Colonic mucosa (tissue), 4 donors: ENCODE measurements around the gene GNAO1. TPM values are rescaled to one million over a fixed set of nuclear protein-coding genes. Genes with fewer than 3 reads are reported as not detected.

Experiments used
- DNase-seq: peaks from one replicate; pipeline ENCODE4 v3.0.0-alpha.2; 2020
- H3K27ac ChIP-seq: fragments of 200-600 bp; one replicate; pipeline ENCODE4 v1.8.0; 2021
- H3K27me3 ChIP-seq: fragments of 200-600 bp; one replicate; pipeline ENCODE4 v1.8.0; 2021
- H3K36me3 ChIP-seq: fragments of 200-600 bp; one replicate; pipeline ENCODE4 v1.8.0; 2021
- H3K4me1 ChIP-seq: fragments of 200-600 bp; one replicate; pipeline ENCODE4 v1.8.0; 2021; ENCODE audit warnings: mild to moderate bottlenecking
- H3K4me3 ChIP-seq: fragments of 200-600 bp; one replicate; pipeline ENCODE4 v1.8.0; 2021
- H3K9ac ChIP-seq, 2 donors: one replicate each; pipeline ENCODE4 v1.7.0; 2013; ENCODE audit warnings: control low read depth in 2 of 2, low read depth in 2 of 2, low read length in 2 of 2
- H3K9me3 ChIP-seq: fragments of 200-600 bp; one replicate; pipeline ENCODE4 v1.8.0; 2021
- CTCF ChIP-seq: fragments of 200-600 bp; IDR thresholded peaks from one replicate; pipeline ENCODE4 v1.8.0; 2022; ENCODE audit warnings: antibody characterized with exemption, mild to moderate bottlenecking
- intact Hi-C: fragments of 100-400 bp; cut with DNase I; formaldehyde crosslinking; loops from one replicate; pipeline ENCODE4 v1.14.1; 2022
- total RNA-seq, 2 donors: library from RNA; stranded (reverse); fragmentation: NEBNext Ultra II Directional in 1 of 2; extraction: Animal tissue kit (Norgen Biotek cat#: 25700) in 1 of 2; gene quantifications; one replicate each; pipeline ENCODE4 v1.2.1, GENCODE V29; 2021
- donor health status: healthy.
- donor health status: DM: no; HTN: no; CAD: no.
- donor health status: DM: no; HTN: no; CAD: no.

GNAO1 gene
- total RNA-seq, 2 donors from 2014 or later = 1.7 to 10.8 TPM

- no peak for DNase-seq
- Histone ChIP-seq H3K27ac (no peak overlapping the region), H3K36me3 (no peaks in the 10 kb centered on the region), H3K4me3 (no peak overlapping the region), H3K27me3 (no peaks in the 10 kb centered on the region), H3K9me3 (no peaks in the 10 kb centered on the region), H3K9ac (no peak overlapping the region), H3K4me1 (no peaks in the 10 kb centered on the region)
- intact Hi-C loops = no loop called here
- TF ChIP-seq CTCF = no peak
Measured at GRCh38 chr16:56331915-56332314, 140.6 kb downstream of the GNAO1 start.

- Histone ChIP-seq H3K36me3 (no peaks in the 10 kb centered on the region), H3K27ac (no peak overlapping the region), H3K9ac (no peak overlapping the region)
Measured at GRCh38 chr16:56332464-56333079, 141.3 kb downstream of the GNAO1 start.

GRCh38 chr16:56334761-56335160 lies 143.5 kb downstream of the GNAO1 start:
- H3K27me3 ChIP-seq = no peaks in the 10 kb centered on the region
- no peaks in the 10 kb centered on the region for H3K4me1 ChIP-seq
- H3K9me3 ChIP-seq = no peaks in the 10 kb centered on the region
- DNase-seq = no peak
- intact Hi-C loops = no loop called here
- H3K36me3 ChIP-seq = no peaks in the 10 kb centered on the region
- no peak overlapping the region for H3K27ac ChIP-seq
- H3K9ac ChIP-seq = no peak overlapping the region
- no peak overlapping the region for H3K4me3 ChIP-seq
- no peak for TF ChIP-seq CTCF

More at GRCh38 chr16:56332464-56333079, 141.3 kb downstream of the GNAO1 start:
- intact Hi-C loops = no loop called here
- Histone ChIP-seq H3K27me3 (no peaks in the 10 kb centered on the region), H3K4me3 (no peak overlapping the region), H3K9me3 (no peaks in the 10 kb centered on the region), H3K4me1 (no peaks in the 10 kb centered on the region)
- peak; percentile 62 for DNase-seq
- no peak for TF ChIP-seq CTCF

- no peak overlapping the region for H3K4me3 ChIP-seq
- no peak overlapping the region for H3K9ac ChIP-seq
- no peaks in the 10 kb centered on the region for H3K27me3 ChIP-seq
- no peaks in the 10 kb centered on the region for H3K9me3 ChIP-seq
- H3K4me1 ChIP-seq = no peaks in the 10 kb centered on the region
- no peak for DNase-seq
- H3K27ac ChIP-seq = no peak overlapping the region
- TF ChIP-seq CTCF = no peak
- H3K36me3 ChIP-seq = no peaks in the 10 kb centered on the region
- intact Hi-C loops = no loop called here
Measured at GRCh38 chr16:56336071-56336688, 144.9 kb downstream of the GNAO1 start.

GRCh38 chr16:56336711-56337110 lies 145.4 kb downstream of the GNAO1 start:
- H3K27ac ChIP-seq = no peak overlapping the region
- H3K27me3 ChIP-seq = no peaks in the 10 kb centered on the region
- no peak overlapping the region for H3K4me3 ChIP-seq
- intact Hi-C loops = no loop called here
- no peaks in the 10 kb centered on the region for H3K4me1 ChIP-seq
- H3K9me3 ChIP-seq = no peaks in the 10 kb centered on the region
- no peak for DNase-seq
- no peak for TF ChIP-seq CTCF
- no peak overlapping the region for H3K9ac ChIP-seq
- no peaks in the 10 kb centered on the region for H3K36me3 ChIP-seq
